ENCODE measurements around the gene DICER1.

The DICER1 gene

DNA sequence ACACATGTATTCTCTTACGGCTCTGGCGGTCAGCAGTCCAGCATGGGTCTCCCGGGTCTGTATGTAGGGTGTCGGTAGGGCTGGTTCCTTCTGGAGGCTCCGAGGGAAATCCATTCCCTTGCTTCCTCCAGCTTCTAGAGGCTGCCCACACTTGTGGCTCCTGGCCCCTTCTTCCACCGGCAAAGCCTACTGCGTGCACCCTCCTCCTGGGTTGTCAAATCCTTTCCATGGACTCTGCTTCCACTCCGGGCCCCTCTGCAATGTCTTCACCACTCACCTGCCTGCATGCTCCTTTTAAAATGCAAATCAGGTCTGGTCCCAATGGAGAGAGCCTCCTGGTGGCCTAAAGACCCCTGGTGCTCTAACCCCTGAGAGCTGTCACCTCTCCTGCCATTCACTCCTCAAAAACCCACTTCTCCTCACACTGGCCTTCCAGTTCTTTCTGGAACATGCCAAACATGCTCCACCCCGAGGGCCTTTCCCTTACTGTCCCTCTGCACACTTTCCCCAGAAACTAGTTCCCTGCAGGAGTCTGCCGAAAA is 108.5 kb downstream of the DICER1 start:
- Mint-ChIP-seq H3K36me3 (ENCODE audit: low read depth) (no peaks in the 10 kb centered on the region), H3K4me1 (peaks cover 14% of the 10 kb centered on the region), H3K4me3 (no peak overlapping the region), H3K27ac (no peak overlapping the region), H3K27me3 (ENCODE audit: low read depth) (peaks cover 38% of the 10 kb centered on the region), H3K9me3 (peaks cover 3% of the 10 kb centered on the region)
- no peak for TF ChIP-seq CTCF (IDR thresholded peaks at IDR 0.05; ENCODE audit: unreplicated experiment in 3 of 3)

GRCh38 chr14:95047754-95048153 is 109.6 kb downstream of the DICER1 start:
- TF ChIP-seq CTCF (IDR thresholded peaks at IDR 0.05; ENCODE audit: unreplicated experiment in 3 of 3), result no peak
- H3K27ac Mint-ChIP-seq, result no peak overlapping the region
- H3K36me3 Mint-ChIP-seq (ENCODE audit: low read depth), result no peaks in the 10 kb centered on the region
- H3K4me3 Mint-ChIP-seq, result no peak overlapping the region
- peaks cover 14% of the 10 kb centered on the region for H3K4me1 Mint-ChIP-seq
- peaks cover 49% of the 10 kb centered on the region for H3K27me3 Mint-ChIP-seq (ENCODE audit: low read depth)
- H3K9me3 Mint-ChIP-seq, result peaks cover 3% of the 10 kb centered on the region

GRCh38 chr14:95046711-95047681 is 110.3 kb downstream of the DICER1 start:
- Mint-ChIP-seq H3K27me3 (ENCODE audit: low read depth) (peaks cover 50% of the 10 kb centered on the region), H3K36me3 (ENCODE audit: low read depth) (no peaks in the 10 kb centered on the region), H3K27ac (no peak overlapping the region), H3K9me3 (peaks cover 3% of the 10 kb centered on the region), H3K4me1 (peaks cover 14% of the 10 kb centered on the region), H3K4me3 (no peak overlapping the region)
- TF ChIP-seq CTCF (IDR thresholded peaks at IDR 0.05; ENCODE audit: unreplicated experiment in 3 of 3), result no peak

DNA sequence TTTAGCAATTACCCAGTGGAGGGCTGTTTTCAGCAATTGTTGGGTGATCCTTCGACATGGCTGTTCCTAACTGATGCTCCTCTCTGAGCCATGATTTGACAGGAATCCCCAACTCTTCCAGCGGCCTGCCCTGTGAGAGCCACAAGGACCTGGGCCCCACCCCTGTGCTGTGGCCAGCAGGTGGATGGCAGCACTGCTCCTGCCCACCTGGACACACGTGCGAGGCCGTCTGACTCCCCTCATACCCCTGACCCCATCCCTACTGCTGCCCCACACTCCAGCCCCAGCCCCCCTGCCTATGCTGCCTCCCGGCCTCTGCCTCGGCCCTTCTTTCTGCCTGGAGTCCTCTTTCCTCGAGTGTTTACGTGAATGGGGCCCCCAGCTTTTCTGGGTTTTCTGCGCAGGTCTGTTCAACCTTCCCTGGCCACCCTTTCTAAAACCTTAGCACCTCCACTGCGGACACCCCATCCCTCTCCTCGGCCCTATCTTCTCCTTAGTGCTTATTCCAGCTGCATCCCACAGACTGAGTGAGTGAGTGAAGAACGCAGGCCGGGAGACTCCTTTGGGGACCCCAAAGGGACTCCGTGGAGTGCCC is 111.4 kb downstream of the DICER1 start:
- no peak overlapping the region for H3K27ac Mint-ChIP-seq
- H3K27me3 Mint-ChIP-seq (ENCODE audit: low read depth), result peaks cover 57% of the 10 kb centered on the region
- no peak overlapping the region for H3K4me3 Mint-ChIP-seq
- peaks cover 16% of the 10 kb centered on the region for H3K4me1 Mint-ChIP-seq
- no peak for TF ChIP-seq CTCF (IDR thresholded peaks at IDR 0.05; ENCODE audit: unreplicated experiment in 3 of 3)
- peaks cover 3% of the 10 kb centered on the region for H3K9me3 Mint-ChIP-seq
- H3K36me3 Mint-ChIP-seq (ENCODE audit: low read depth), result no peaks in the 10 kb centered on the region

DNA sequence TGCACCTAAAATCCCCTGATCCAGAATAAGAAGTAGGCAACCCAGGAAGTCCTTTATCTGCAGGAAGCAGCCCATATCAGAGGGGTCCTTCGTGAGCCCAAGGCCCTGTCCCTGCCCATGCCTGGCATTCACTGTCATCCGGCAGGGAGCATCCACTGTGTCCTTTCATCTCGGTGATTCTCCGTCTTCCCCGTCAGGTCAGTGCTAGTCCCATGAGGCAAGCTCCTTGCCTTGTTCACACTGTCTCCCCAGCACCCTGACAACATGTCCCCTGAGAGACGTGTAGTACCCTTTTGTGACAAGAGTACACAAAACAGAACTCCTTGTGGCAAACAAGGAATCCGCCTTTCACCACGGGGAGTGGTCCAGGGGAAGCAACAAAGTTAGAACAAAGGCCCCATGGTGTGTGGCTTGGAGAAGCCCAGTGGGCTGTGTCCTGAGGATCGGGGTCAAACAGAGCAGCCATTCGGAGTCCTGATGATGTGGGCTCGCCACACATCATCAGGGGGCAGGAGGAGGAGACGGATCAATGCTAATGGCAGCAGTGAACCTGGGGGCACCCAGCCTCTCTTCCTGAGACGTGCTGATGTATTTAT is 112.1 kb downstream of the DICER1 start:
- Mint-ChIP-seq H3K27me3 (ENCODE audit: low read depth) (peaks cover 62% of the 10 kb centered on the region), H3K4me1 (peaks cover 23% of the 10 kb centered on the region), H3K27ac (no peak overlapping the region), H3K9me3 (peaks cover 3% of the 10 kb centered on the region), H3K4me3 (no peak overlapping the region), H3K36me3 (ENCODE audit: low read depth) (no peaks in the 10 kb centered on the region)
- TF ChIP-seq CTCF (IDR thresholded peaks at IDR 0.05; ENCODE audit: unreplicated experiment in 3 of 3), result no peak

All from nephron (organoid).